OCI-LY1 (cell line): ENCODE data around the gene HAUS7.

ENCODE experiments used
- CTCF ChIP-seq: fragments of 200-600 bp; sonication (generic), shearing (Covaris generic); IDR thresholded peaks from 2 replicates; pipeline ENCODE4 v1.5.1; 2017; ENCODE audit warnings: mild to moderate bottlenecking, antibody characterized with exemption, low read length, moderate library complexity, mixed read lengths
- EZH2 ChIP-seq: fragments of 200-600 bp; sonication (generic), shearing (Covaris generic); IDR thresholded peaks from 2 replicates; pipeline ENCODE4 v1.8.0; 2017; ENCODE audit warnings: borderline replicate concordance, mixed run types, mild to moderate bottlenecking, antibody characterized with exemption, low read length, moderate library complexity, mixed read lengths

- TF ChIP-seq CTCF (no peak), EZH2 (no peak)
These were observed 59.5 kb downstream of the HAUS7 start for GRCh38 chrX:153410888-153411254.
